Fibroblast of lung (primary cell): ENCODE results near the gene TSHZ2. TPM values are rescaled to one million over a fixed set of nuclear protein-coding genes. Genes with fewer than 3 reads are reported as not detected.

Experiments
- DNase-seq, 2 donors: peaks; one replicate each; pipeline versions ENCODE4 v3.0.0 to v3.0.0-alpha.2; 2010; ENCODE audit warnings: low read depth in 2 of 2
- H2AFZ ChIP-seq: 2 replicates; pipeline ENCODE4 v1.5.1; 2012; ENCODE audit warnings: low read length, control low read depth, inconsistent platforms
- H3K27ac ChIP-seq: 2 replicates; pipeline ENCODE4 v1.5.1; 2011; ENCODE audit warnings: low read length, control low read depth; ENCODE audit not compliant: insufficient read depth
- H3K27me3 ChIP-seq: 2 replicates; pipeline ENCODE4 v1.5.1; 2011; ENCODE audit warnings: mild to moderate bottlenecking, low read length; ENCODE audit not compliant: control insufficient read depth, insufficient read depth
- H3K36me3 ChIP-seq: 2 replicates; pipeline ENCODE4 v1.5.1; 2011; ENCODE audit warnings: low read length; ENCODE audit not compliant: control insufficient read depth, insufficient read depth
- H3K4me1 ChIP-seq: 2 replicates; pipeline ENCODE4 v1.5.1; 2011; ENCODE audit warnings: low read length; ENCODE audit not compliant: control insufficient read depth, insufficient read depth; ENCODE audit errors: extremely low read depth
- H3K4me2 ChIP-seq: 2 replicates; pipeline ENCODE4 v1.5.1; 2011; ENCODE audit warnings: low read length, control low read depth; ENCODE audit not compliant: insufficient read depth; ENCODE audit errors: extremely low read depth
- H3K4me3 ChIP-seq, 4 experiments: fragments of 200-600 bp in 1 of 4; sonication (generic) in 1 of 4; replicated peaks in 1 of 4; 2 replicates each; pipeline ENCODE4 v1.5.1; 2011 to 2016; ENCODE audit warnings: low read length in 4 of 4, low read depth in 3 of 4, mild to moderate bottlenecking in 3 of 4, control low read depth in 2 of 4, inconsistent platforms in 1 of 4, mixed read lengths in 1 of 4; ENCODE audit not compliant: insufficient read depth in 1 of 4; ENCODE audit errors: control extremely low read depth in 1 of 4
- H3K79me2 ChIP-seq: 2 replicates; pipeline ENCODE4 v1.5.1; 2012; ENCODE audit warnings: mild to moderate bottlenecking, low read length, inconsistent platforms; ENCODE audit not compliant: control insufficient read depth, insufficient read depth
- H3K9ac ChIP-seq: 2 replicates; pipeline ENCODE4 v1.5.1; 2011; ENCODE audit warnings: mild to moderate bottlenecking, low read length, control low read depth; ENCODE audit not compliant: insufficient read depth
- H3K9me3 ChIP-seq: 2 replicates; pipeline ENCODE4 v1.5.1; 2012; ENCODE audit warnings: low read depth, low read length; ENCODE audit not compliant: control insufficient read depth, insufficient read depth
- H4K20me1 ChIP-seq: 2 replicates; pipeline ENCODE4 v1.5.1; 2011; ENCODE audit warnings: low read length; ENCODE audit not compliant: control insufficient read depth, insufficient read depth; ENCODE audit errors: extremely low read depth
- CTCF ChIP-seq, 2 donors: IDR thresholded peaks in 1 of 2; conservative IDR thresholded peaks in 1 of 2; 1 replicate in 1 of 2; 2 replicates in 1 of 2; pipeline ENCODE4 v1.5.1; 2011 to 2012; ENCODE audit warnings: low read length in 2 of 2, control low read depth in 1 of 2, inconsistent platforms in 1 of 2, low read depth in 1 of 2, mild to moderate bottlenecking in 1 of 2
- EZH2 ChIP-seq: IDR thresholded peaks from 2 replicates; pipeline ENCODE4 v1.5.1; 2012; ENCODE audit warnings: low read length, control low read depth, mild to moderate bottlenecking; ENCODE audit errors: missing control alignments
- polyA plus RNA-seq, 2 donors: library from polyadenylated mRNA; depleted of rRNA in 1 of 2; stranded (reverse) in 1 of 2; unstranded in 1 of 2; fragments of >200 nt; gene quantifications; 2 replicates each; pipeline ENCODE4 v1.2.1, GENCODE V29; 2011 to 2012; ENCODE audit warnings: missing spikeins in 1 of 2
- total RNA-seq: library from RNA; depleted of rRNA; stranded (reverse); fragments of >200 nt; gene quantifications from 2 replicates; pipeline ENCODE4 v1.2.1, GENCODE V29; 2014

Gene TSHZ2
- total and polyA plus RNA-seq, 2 donors (not counting 1 experiment from before 2014, with no cell fraction given): 0.15 to 2.6 TPM

- no peak for DNase-seq
- H3K9ac ChIP-seq: no peak overlapping the region
- TF ChIP-seq EZH2: no peak
- no peak for TF ChIP-seq CTCF (conservative IDR thresholded peaks at IDR 0.05 in 1 of 2, IDR thresholded peaks at IDR 0.05 in 1 of 2; ENCODE audit: low read depth in 1 of 2, low read length in 2 of 2)
- no peaks in the 10 kb centered on the region for H4K20me1 ChIP-seq
- H3K27ac ChIP-seq: no peak overlapping the region
- H3K27me3 ChIP-seq: no peaks in the 10 kb centered on the region
- no peaks in the 10 kb centered on the region for H3K9me3 ChIP-seq
- peak overlapping the region in 2 of 4 experiments; percentile 23 to 61 for H3K4me3 ChIP-seq
- no peaks in the 10 kb centered on the region for H3K79me2 ChIP-seq
- no peak overlapping the region for H3K4me2 ChIP-seq
- H3K4me1 ChIP-seq: no peaks in the 10 kb centered on the region
- H2AFZ ChIP-seq: no peak overlapping the region
- no peaks in the 10 kb centered on the region for H3K36me3 ChIP-seq
These were observed 514 bp upstream of the TSHZ2 start for GRCh38 chr20:52971498-52972189.

- Histone ChIP-seq H3K79me2 (no peaks in the 10 kb centered on the region), H3K9ac (peak overlapping the region; percentile 26), H3K9me3 (no peaks in the 10 kb centered on the region), H3K36me3 (no peaks in the 10 kb centered on the region), H3K27ac (no peak overlapping the region), H3K4me1 (no peaks in the 10 kb centered on the region), H2AFZ (peak overlapping the region; percentile 55), H4K20me1 (no peaks in the 10 kb centered on the region), H3K4me3 (peak overlapping the region; percentile 61 to 86 (median 74)), H3K27me3 (no peaks in the 10 kb centered on the region), H3K4me2 (peak overlapping the region; percentile 98)
- TF ChIP-seq CTCF (conservative IDR thresholded peaks at IDR 0.05 in 1 of 2, IDR thresholded peaks at IDR 0.05 in 1 of 2; ENCODE audit: low read depth in 1 of 2, low read length in 2 of 2) (no peak), EZH2 (no peak)
- DNase-seq: no peak
These were observed 1.0 kb downstream of the TSHZ2 start for GRCh38 chr20:52972965-52973819.

- TF ChIP-seq CTCF (conservative IDR thresholded peaks at IDR 0.05 in 1 of 2, IDR thresholded peaks at IDR 0.05 in 1 of 2; ENCODE audit: low read depth in 1 of 2, low read length in 2 of 2) (no peak), EZH2 (no peak)
- Histone ChIP-seq H3K4me1 (no peaks in the 10 kb centered on the region), H3K36me3 (no peaks in the 10 kb centered on the region), H3K79me2 (no peaks in the 10 kb centered on the region), H3K9ac (no peak overlapping the region), H3K27me3 (no peaks in the 10 kb centered on the region), H3K4me3 (peak overlapping the region in 2 of 4 experiments; percentile 61 to 86), H2AFZ (no peak overlapping the region), H3K9me3 (no peaks in the 10 kb centered on the region), H3K4me2 (peak overlapping the region; percentile 13), H4K20me1 (no peaks in the 10 kb centered on the region), H3K27ac (no peak overlapping the region)
- peak in 1 of 2 donors; percentile 58 for DNase-seq
These were observed 2.0 kb downstream of the TSHZ2 start for GRCh38 chr20:52974179-52974594.
